Measurements from ENCODE around the gene ABCA13.

Gene ABCA13

GRCh38 chr7:48665353-48666135, 494.3 kb downstream of the ABCA13 start:
- H3K36me3 ChIP-seq: no peaks in the 10 kb centered on the region
- H3K27me3 ChIP-seq (ENCODE audit: insufficient read depth, low read depth, severe bottlenecking): no peaks in the 10 kb centered on the region
- TF ChIP-seq CTCF (IDR thresholded peaks at IDR 0.05; ENCODE audit: low read depth, low read length): no peak
- H3K9me3 ChIP-seq (ENCODE audit: severe bottlenecking): no peaks in the 10 kb centered on the region
- no peak overlapping the region for H3K27ac ChIP-seq
- no peak for DNase-seq
- no peak overlapping the region for H3K4me3 ChIP-seq (ENCODE audit: low read depth, low read length)

- no peak for TF ChIP-seq CTCF (IDR thresholded peaks at IDR 0.05; ENCODE audit: low read depth, low read length)
- Histone ChIP-seq H3K27ac (no peak overlapping the region), H3K4me3 (ENCODE audit: low read depth, low read length) (no peak overlapping the region), H3K9me3 (ENCODE audit: severe bottlenecking) (no peaks in the 10 kb centered on the region), H3K27me3 (ENCODE audit: insufficient read depth, low read depth, severe bottlenecking) (no peaks in the 10 kb centered on the region), H3K36me3 (no peaks in the 10 kb centered on the region)
- no peak for DNase-seq
Measured at GRCh38 chr7:48667407-48667806, 496.1 kb downstream of the ABCA13 start.

- Histone ChIP-seq H3K4me3 (ENCODE audit: low read depth, low read length) (no peak overlapping the region), H3K27me3 (ENCODE audit: insufficient read depth, low read depth, severe bottlenecking) (no peaks in the 10 kb centered on the region), H3K36me3 (no peaks in the 10 kb centered on the region), H3K27ac (no peak overlapping the region), H3K9me3 (ENCODE audit: severe bottlenecking) (no peaks in the 10 kb centered on the region)
- no peak for TF ChIP-seq CTCF (IDR thresholded peaks at IDR 0.05; ENCODE audit: low read depth, low read length)
- DNase-seq: no peak
Measured at GRCh38 chr7:48671656-48672055, 500.4 kb downstream of the ABCA13 start.

DNA sequence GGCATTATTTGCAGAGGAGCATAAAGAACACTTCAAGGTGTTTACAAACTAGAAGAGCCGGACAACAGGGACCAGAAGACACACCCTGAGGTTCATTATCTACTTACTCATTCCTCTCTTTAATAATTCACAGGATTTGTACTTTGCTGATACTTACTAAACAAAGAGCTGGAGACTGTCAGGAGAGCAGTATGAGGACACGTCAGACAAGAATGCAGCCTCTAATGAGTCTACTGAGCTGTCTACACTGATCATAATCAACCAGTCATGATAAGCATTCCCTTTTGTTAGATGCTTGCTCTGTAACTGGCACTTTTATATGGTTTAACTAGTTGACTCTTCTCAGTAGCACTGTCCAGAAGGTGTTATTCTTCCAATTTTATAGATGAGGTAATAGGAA, 509.7 kb downstream of the ABCA13 start:
- Histone ChIP-seq H3K27me3 (ENCODE audit: insufficient read depth, low read depth, severe bottlenecking) (no peaks in the 10 kb centered on the region), H3K36me3 (no peaks in the 10 kb centered on the region), H3K9me3 (ENCODE audit: severe bottlenecking) (no peaks in the 10 kb centered on the region), H3K27ac (no peak overlapping the region), H3K4me3 (ENCODE audit: low read depth, low read length) (no peak overlapping the region)
- no peak for DNase-seq
- no peak for TF ChIP-seq CTCF (IDR thresholded peaks at IDR 0.05; ENCODE audit: low read depth, low read length)

- no peak for TF ChIP-seq CTCF (IDR thresholded peaks at IDR 0.05; ENCODE audit: low read depth, low read length)
- DNase-seq: no peak
- no peaks in the 10 kb centered on the region for H3K9me3 ChIP-seq (ENCODE audit: severe bottlenecking)
- no peak overlapping the region for H3K27ac ChIP-seq
- H3K27me3 ChIP-seq (ENCODE audit: insufficient read depth, low read depth, severe bottlenecking): no peaks in the 10 kb centered on the region
- no peak overlapping the region for H3K4me3 ChIP-seq (ENCODE audit: low read depth, low read length)
- H3K36me3 ChIP-seq: no peaks in the 10 kb centered on the region
Measured at GRCh38 chr7:48691788-48692187, 520.5 kb downstream of the ABCA13 start.

All from WERI-Rb-1 (cell line).